T-cell (primary cell): ENCODE results near the gene GHRH. TPM values are rescaled to one million over a fixed set of nuclear protein-coding genes. Genes with fewer than 3 reads are reported as not detected.

Experiments
- ATAC-seq, 4 experiments: fragments of 200-7000 bp in 3 of 4; fragments of 150-1000 bp in 1 of 4; cut with Tn5 transposase; replicated peaks in 1 of 4; 1 replicate in 3 of 4; 2 replicates in 1 of 4; pipeline ENCODE4 v1.10.0; 2021; ENCODE audit warnings: moderate library complexity in 3 of 4, mild to moderate bottlenecking in 2 of 4, moderate number of reproducible peaks in 1 of 4
- CTCF ChIA-PET, 2 donors: fragments of 300-600 bp; sonication (Branson Sonifier 250); formaldehyde crosslinking; loops; one replicate each; lab custom pipeline; 2022; ENCODE audit warnings: antibody characterized with exemption in 2 of 2; lab: Charles Lee
- POLR2A ChIA-PET, 2 donors: fragments of 300-600 bp; sonication (Branson Sonifier 250); formaldehyde crosslinking; loops; one replicate each; lab custom pipeline; 2022; ENCODE audit warnings: antibody characterized with exemption in 2 of 2; lab: Charles Lee
- DNase-seq, 35 experiments: peaks; one replicate each; pipeline versions ENCODE4 v3.0.0 to v3.0.0-alpha.2; 2013 to 2023
- H3K27ac ChIP-seq: one replicate; pipeline ENCODE4 v1.5.1; 2013; ENCODE audit warnings: low read length
- H3K27me3 ChIP-seq, 2 experiments: replicated peaks in 1 of 2; 1 replicate in 1 of 2; 2 replicates in 1 of 2; pipeline versions ENCODE4 v1.6.1 to v1.7.0; 2013; ENCODE audit warnings: low read length in 1 of 2, mixed read lengths in 1 of 2; ENCODE audit not compliant: control insufficient read depth in 2 of 2, insufficient read depth in 2 of 2; ENCODE audit errors: extremely low read depth in 1 of 2
- H3K36me3 ChIP-seq, 2 donors: 1 replicate in 1 of 2; 2 replicates in 1 of 2; pipeline versions ENCODE4 v1.6.1 to v1.7.0; 2013; ENCODE audit warnings: low read length in 1 of 2; ENCODE audit not compliant: control insufficient read depth in 2 of 2, insufficient read depth in 1 of 2; ENCODE audit errors: extremely low read depth in 1 of 2
- H3K4me1 ChIP-seq, 2 experiments: 1 replicate in 1 of 2; 2 replicates in 1 of 2; pipeline versions ENCODE4 v1.6.1 to v1.7.0; 2013; ENCODE audit warnings: low read length in 2 of 2, mixed read lengths in 1 of 2; ENCODE audit not compliant: insufficient read depth in 2 of 2, control insufficient read depth in 1 of 2; ENCODE audit errors: extremely low read depth in 1 of 2
- H3K4me3 ChIP-seq, 2 donors: 1 replicate in 1 of 2; 2 replicates in 1 of 2; pipeline versions ENCODE4 v1.5.1 to v1.7.0; 2013; ENCODE audit warnings: mild to moderate bottlenecking in 2 of 2, low read length in 1 of 2, moderate library complexity in 1 of 2; ENCODE audit not compliant: control insufficient read depth in 1 of 2; ENCODE audit errors: extremely low read depth in 1 of 2
- H3K9me3 ChIP-seq: 2 replicates; pipeline ENCODE4 v1.7.0; 2013
- H3K27ac Mint-ChIP-seq, 2 donors: one replicate each; pipeline ENCODE4 v1.8.0; 2020 to 2021; ENCODE audit warnings: mild to moderate bottlenecking in 2 of 2, mixed read lengths in 2 of 2
- H3K27me3 Mint-ChIP-seq, 2 donors: one replicate each; pipeline ENCODE4 v1.8.0; 2021 to 2022; ENCODE audit warnings: mixed read lengths in 2 of 2
- H3K36me3 Mint-ChIP-seq: one replicate; pipeline ENCODE4 v1.8.0; 2021; ENCODE audit warnings: mixed read lengths
- H3K4me1 Mint-ChIP-seq, 3 donors: one replicate each; pipeline ENCODE4 v1.8.0; 2020 to 2022; ENCODE audit warnings: mixed read lengths in 3 of 3, mild to moderate bottlenecking in 1 of 3
- H3K4me3 Mint-ChIP-seq, 3 donors: one replicate each; pipeline ENCODE4 v1.8.0; 2020 to 2022; ENCODE audit warnings: mild to moderate bottlenecking in 3 of 3, mixed read lengths in 3 of 3, moderate library complexity in 3 of 3
- H3K9me3 Mint-ChIP-seq, 3 donors: one replicate each; pipeline ENCODE4 v1.8.0; 2020 to 2022; ENCODE audit warnings: mixed read lengths in 3 of 3
- WGBS: methylation state at CpG from one replicate; pipeline ENCODE4 v1.1.5; 2013; ENCODE audit warnings: missing lambda C conversion rate; ENCODE audit not compliant: insufficient coverage; 5-methylcytosine and 5-hydroxymethylcytosine counted together
- total RNA-seq, 35 experiments: library from RNA in 6 of 35; stranded (reverse) in 6 of 35; fragments of 120-200 nt in 1 of 35; gene quantifications; one replicate each; pipeline versions ENCODE4 v1.2.1 to v1.2.4 and lab custom pipeline; 2013 to 2026

GHRH gene
- total RNA-seq, 5 donors from 2014 or later (not counting 1 experiment from before 2014, with no cell fraction given) = not detected

DNA sequence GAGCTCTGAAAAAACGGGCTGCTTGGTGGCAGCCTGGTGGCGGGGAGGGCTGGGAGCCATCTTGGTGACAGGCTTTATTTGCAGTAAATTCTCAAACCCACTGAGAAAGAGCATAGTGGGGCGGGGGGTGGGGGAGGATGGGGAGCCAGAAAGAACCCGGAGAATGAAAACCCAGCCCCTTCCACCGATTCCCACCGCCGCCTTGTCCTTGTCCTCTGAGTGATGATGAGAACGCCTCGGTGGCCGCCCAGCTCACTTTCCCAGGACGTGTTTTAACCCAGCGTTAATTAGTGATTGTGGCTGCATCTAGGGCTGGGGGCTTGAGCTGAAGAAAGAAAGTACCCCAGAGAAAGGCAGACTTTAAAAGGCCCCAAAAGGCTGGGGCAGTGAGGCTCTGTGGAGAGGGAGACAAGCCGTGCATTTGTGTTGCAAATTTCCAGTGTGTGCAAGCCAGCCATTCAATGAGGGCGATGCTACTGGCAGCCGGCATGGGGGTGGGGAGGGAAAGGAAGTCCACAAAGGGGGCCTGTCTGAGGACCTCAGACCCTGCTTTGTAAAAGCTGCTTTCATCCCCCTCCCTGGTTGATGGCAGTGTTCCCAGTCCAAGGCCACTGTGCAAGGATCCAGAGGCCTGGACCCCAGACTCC is 6.2 kb upstream of the GHRH start:
- peaks cover 5 to 7% of the 10 kb centered on the region in 2 donors for H3K27me3 Mint-ChIP-seq
- H3K4me3 ChIP-seq = no peak overlapping the region
- ChIA-PET POLR2A (interaction anchor here in 1 of 2 donors (0.6 kb wide), 1 partner anchor 12 kb away, joined by 12 read pairs; no protein-coding TSS in a partner anchor), CTCF (interaction anchor here in 1 of 2 donors (0.7 to 1.4 kb wide), 2 partner anchors 11 to 266 kb away, joined by 3 to 8 read pairs; no protein-coding TSS in a partner anchor)
- no peaks in the 10 kb centered on the region for H3K36me3 Mint-ChIP-seq
- H3K27me3 ChIP-seq = peaks cover 0 to 5% of the 10 kb centered on the region in 2 experiments
- DNase-seq (no peak), ATAC-seq (no peak)
- no peaks in the 10 kb centered on the region for H3K4me1 ChIP-seq
- H3K9me3 Mint-ChIP-seq = no peaks in the 10 kb centered on the region
- H3K4me1 Mint-ChIP-seq = peaks cover 0 to 5% (median 0%) of the 10 kb centered on the region in 3 donors
- H3K4me3 Mint-ChIP-seq = no peak overlapping the region
- no peaks in the 10 kb centered on the region for H3K36me3 ChIP-seq
- H3K27ac Mint-ChIP-seq = no peak overlapping the region
- no peaks in the 10 kb centered on the region for H3K9me3 ChIP-seq
- 82% methylated on average over 6 of the region's 15 CpGs for WGBS
- H3K27ac ChIP-seq = no peak overlapping the region

DNA sequence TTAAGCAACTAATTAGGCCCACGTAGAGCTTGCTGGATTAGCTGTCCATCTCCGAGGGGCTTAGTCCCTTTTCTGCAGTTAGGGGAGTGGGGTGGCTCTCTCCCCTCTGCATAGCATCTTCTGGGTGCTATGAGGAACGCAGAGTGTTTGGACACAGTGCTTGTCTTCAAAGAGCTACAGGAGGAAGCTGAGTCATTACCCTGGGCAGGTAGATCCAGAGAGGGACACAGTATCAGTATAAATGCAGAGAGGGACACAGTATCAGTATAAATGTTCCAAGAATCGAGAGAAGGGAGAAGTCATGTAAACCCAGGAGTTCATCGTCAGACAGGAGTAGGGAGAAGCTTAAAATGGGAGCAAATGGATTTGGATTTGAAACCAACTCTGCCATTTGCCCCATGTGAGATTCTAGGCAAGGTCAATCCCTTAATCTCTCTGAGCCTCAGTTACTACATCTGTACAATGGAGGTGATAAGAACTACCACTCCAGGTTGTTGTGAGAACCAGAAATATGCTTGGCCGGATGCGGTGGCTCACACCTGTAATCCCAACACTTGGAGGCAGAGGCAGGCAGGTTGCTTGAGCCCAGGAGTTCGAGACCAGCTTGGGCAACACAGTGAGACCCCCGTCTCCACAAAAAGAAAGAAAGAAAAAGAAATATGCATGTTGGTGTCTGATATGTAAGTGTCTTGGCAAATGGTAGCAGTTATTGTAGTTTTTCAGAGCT is 5.5 kb upstream of the GHRH start:
- peaks cover 0 to 5% (median 0%) of the 10 kb centered on the region in 3 donors for H3K4me1 Mint-ChIP-seq
- no peak overlapping the region for H3K4me3 Mint-ChIP-seq
- Histone ChIP-seq H3K27me3 (peaks cover 0 to 9% of the 10 kb centered on the region in 2 experiments), H3K36me3 (no peaks in the 10 kb centered on the region), H3K9me3 (no peaks in the 10 kb centered on the region), H3K27ac (no peak overlapping the region), H3K4me3 (no peak overlapping the region), H3K4me1 (no peaks in the 10 kb centered on the region)
- ATAC-seq (no peak), DNase-seq (no peak)
- WGBS = 70% methylated on average over 4 of the region's 9 CpGs
- no peaks in the 10 kb centered on the region for H3K9me3 Mint-ChIP-seq
- no peaks in the 10 kb centered on the region for H3K36me3 Mint-ChIP-seq
- H3K27me3 Mint-ChIP-seq = peaks cover 8 to 10% of the 10 kb centered on the region in 2 donors
- no peak overlapping the region for H3K27ac Mint-ChIP-seq
- ChIA-PET CTCF (interaction anchor here in 1 of 2 donors (0.7 kb wide), 1 partner anchor 261 kb away, joined by 5 read pairs; no protein-coding TSS in a partner anchor), POLR2A (no interaction called here)

DNA sequence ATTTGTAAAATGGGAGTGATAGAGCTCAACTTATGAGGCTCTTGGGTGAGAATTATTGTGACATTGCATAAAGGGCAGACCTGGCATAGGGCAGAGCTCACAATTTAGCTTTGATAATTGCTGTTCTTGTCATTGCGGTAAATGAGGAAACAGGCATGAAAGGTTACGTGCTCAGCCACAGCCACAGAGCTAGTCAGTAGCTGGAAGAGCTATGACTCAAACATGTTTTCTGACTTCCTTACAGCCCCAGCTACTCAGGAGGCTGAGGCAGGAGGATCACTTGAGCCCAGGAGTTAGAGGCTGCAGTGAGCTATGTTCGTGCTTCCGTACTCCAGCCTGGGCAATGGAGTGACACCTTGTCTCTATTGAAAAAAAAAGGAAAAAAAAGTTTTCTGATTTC is 3.5 kb upstream of the GHRH start:
- Histone ChIP-seq H3K27ac (no peak overlapping the region), H3K36me3 (no peaks in the 10 kb centered on the region), H3K9me3 (no peaks in the 10 kb centered on the region), H3K4me1 (no peaks in the 10 kb centered on the region), H3K27me3 (peaks cover 0 to 16% of the 10 kb centered on the region in 2 experiments), H3K4me3 (no peak overlapping the region)
- Mint-ChIP-seq H3K36me3 (no peaks in the 10 kb centered on the region), H3K27me3 (peaks cover 11 to 16% of the 10 kb centered on the region in 2 donors), H3K4me1 (peaks cover 0 to 3% (median 0%) of the 10 kb centered on the region in 3 donors), H3K27ac (no peak overlapping the region), H3K9me3 (no peaks in the 10 kb centered on the region), H3K4me3 (no peak overlapping the region)
- ATAC-seq = peak in 2 of 4 experiments; percentile 27 to 42
- DNase-seq = peak in 1 of 35 experiments; percentile 15
- CTCF ChIA-PET = interaction anchor here in 1 of 2 donors (0.7 to 1.5 kb wide), 2 partner anchors 17 to 270 kb away, joined by 3 to 6 read pairs; no protein-coding TSS in a partner anchor
- POLR2A ChIA-PET = no interaction called here
- WGBS = 92% methylated on average over 2 of the region's 4 CpGs

DNA sequence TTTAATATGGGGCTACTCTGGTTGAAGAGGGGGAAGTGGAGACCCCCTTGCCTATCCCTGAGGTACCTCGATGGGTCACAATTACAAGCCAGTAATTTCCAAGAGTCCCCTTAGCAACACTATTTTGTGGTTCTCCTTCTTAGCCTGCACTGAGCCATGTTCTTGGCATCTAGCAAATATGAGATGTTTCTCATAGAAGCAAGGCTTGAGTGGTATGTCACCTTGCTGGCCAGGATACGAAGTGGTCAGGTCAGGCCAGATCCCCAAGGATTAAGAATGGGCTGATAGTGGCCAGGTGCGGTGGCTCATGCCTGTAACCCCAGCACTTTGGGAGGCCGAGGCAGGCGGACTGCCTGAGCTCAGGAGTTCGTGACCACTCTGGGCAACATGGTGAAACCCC is 2.1 kb upstream of the GHRH start:
- no peak for DNase-seq
- H3K36me3 Mint-ChIP-seq = no peaks in the 10 kb centered on the region
- no peak overlapping the region for H3K4me3 Mint-ChIP-seq
- H3K27me3 Mint-ChIP-seq = peaks cover 16 to 24% of the 10 kb centered on the region in 2 donors
- H3K36me3 ChIP-seq = no peaks in the 10 kb centered on the region
- H3K27ac ChIP-seq = no peak overlapping the region
- no peak overlapping the region for H3K27ac Mint-ChIP-seq
- ChIA-PET POLR2A (no interaction called here), CTCF (interaction anchor here in 1 of 2 donors (1.5 kb wide), 1 partner anchor 271 kb away, joined by 3 read pairs; no protein-coding TSS in a partner anchor)
- ATAC-seq = no peak
- H3K27me3 ChIP-seq = peaks cover 0 to 16% of the 10 kb centered on the region in 2 experiments
- H3K4me1 Mint-ChIP-seq = no peaks in the 10 kb centered on the region
- H3K9me3 Mint-ChIP-seq = no peaks in the 10 kb centered on the region
- H3K9me3 ChIP-seq = no peaks in the 10 kb centered on the region
- WGBS = 80% methylated on average over 5 of the region's 6 CpGs
- H3K4me3 ChIP-seq = no peak overlapping the region
- no peaks in the 10 kb centered on the region for H3K4me1 ChIP-seq

DNA sequence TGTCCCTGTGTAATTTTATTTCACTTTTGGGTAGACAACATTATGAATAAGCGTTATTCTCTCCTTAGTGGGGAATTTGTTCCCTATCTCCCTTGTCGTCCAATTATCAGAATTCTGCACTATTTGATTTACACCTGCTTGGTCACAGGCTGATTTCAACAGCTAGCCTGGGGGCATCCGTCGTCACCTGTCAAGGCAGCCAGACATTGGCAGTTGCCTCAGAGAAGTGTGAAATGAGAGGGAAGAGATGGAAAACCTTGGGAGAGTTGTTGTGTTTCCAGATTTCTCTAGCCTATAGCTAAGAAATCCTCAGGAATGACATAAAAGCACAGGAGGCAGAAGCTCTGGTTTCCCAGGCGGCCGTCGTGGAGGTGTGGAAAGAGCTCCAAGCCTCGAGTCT is 891 bp upstream of the GHRH start:
- H3K27ac Mint-ChIP-seq = no peak overlapping the region
- no peak overlapping the region for H3K27ac ChIP-seq
- no peaks in the 10 kb centered on the region for H3K9me3 ChIP-seq
- no peak overlapping the region for H3K4me3 ChIP-seq
- no peaks in the 10 kb centered on the region for H3K4me1 Mint-ChIP-seq
- CTCF ChIA-PET = no interaction called here
- no peaks in the 10 kb centered on the region for H3K4me1 ChIP-seq
- POLR2A ChIA-PET = no interaction called here
- no peak overlapping the region for H3K4me3 Mint-ChIP-seq
- peaks cover 0 to 16% of the 10 kb centered on the region in 2 experiments for H3K27me3 ChIP-seq
- 97% methylated on average over 6 of the region's 8 CpGs for WGBS
- ATAC-seq (no peak), DNase-seq (no peak)
- peaks cover 22 to 24% of the 10 kb centered on the region in 2 donors for H3K27me3 Mint-ChIP-seq
- H3K36me3 ChIP-seq = no peaks in the 10 kb centered on the region
- H3K9me3 Mint-ChIP-seq = no peaks in the 10 kb centered on the region
- no peaks in the 10 kb centered on the region for H3K36me3 Mint-ChIP-seq

DNA sequence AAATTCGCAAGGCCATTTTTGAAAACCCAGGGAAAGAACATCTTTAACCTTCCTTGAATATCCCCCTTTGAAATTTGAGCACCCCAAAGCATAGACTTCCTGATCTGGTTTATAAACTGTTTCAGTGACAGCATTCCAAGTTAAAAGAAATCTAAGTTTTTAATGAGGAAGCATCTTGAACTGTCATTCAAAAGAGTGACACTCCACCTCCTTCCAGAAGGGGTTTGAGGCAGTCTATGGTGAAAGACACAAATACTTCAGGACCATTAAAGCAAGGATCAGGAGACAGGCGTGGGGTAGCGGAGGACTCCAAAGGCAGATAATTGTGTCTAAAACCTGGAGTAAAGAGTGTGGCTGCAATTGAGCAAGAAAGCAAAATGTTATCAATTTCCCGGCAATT is 691 bp downstream of the GHRH start:
- DNase-seq = no peak
- CTCF ChIA-PET = interaction anchor here in 1 of 2 donors (1.3 kb wide), 1 partner anchor 61 kb away, joined by 4 read pairs; no protein-coding TSS in a partner anchor
- no peak for ATAC-seq
- no peaks in the 10 kb centered on the region for H3K9me3 ChIP-seq
- H3K27me3 ChIP-seq = peaks cover 0 to 26% of the 10 kb centered on the region in 2 experiments
- no peak overlapping the region for H3K27ac Mint-ChIP-seq
- no peak overlapping the region for H3K4me3 Mint-ChIP-seq
- no peaks in the 10 kb centered on the region for H3K4me1 ChIP-seq
- no peaks in the 10 kb centered on the region for H3K9me3 Mint-ChIP-seq
- 88% methylated on average over 3 of the region's 4 CpGs for WGBS
- no peak overlapping the region for H3K27ac ChIP-seq
- no peaks in the 10 kb centered on the region for H3K36me3 ChIP-seq
- H3K4me1 Mint-ChIP-seq = no peaks in the 10 kb centered on the region
- no peaks in the 10 kb centered on the region for H3K36me3 Mint-ChIP-seq
- POLR2A ChIA-PET = no interaction called here
- H3K4me3 ChIP-seq = no peak overlapping the region
- H3K27me3 Mint-ChIP-seq = peaks cover 17 to 18% of the 10 kb centered on the region in 2 donors
